Aorta (tissue), 5 donors: Measurements from ENCODE around the gene PIGL. TPM values are rescaled to one million over a fixed set of nuclear protein-coding genes. Genes with fewer than 3 reads are reported as not detected.
A peak's percentile ranks its signal among the peaks of the same experiment; 100 is the strongest.

Source experiments
- ATAC-seq: fragments of 200-7000 bp; cut with Tn5 transposase; one replicate; pipeline ENCODE4 v1.9.1; 2022; ENCODE audit warnings: moderate library complexity; ENCODE audit not compliant: low FRiP score
- DNase-seq, 2 donors: peaks; one replicate each; pipeline ENCODE4 v3.0.0-alpha.2; 2020
- H3K27ac ChIP-seq, 2 donors: one replicate each; pipeline ENCODE4 v1.5.1; 2013; ENCODE audit warnings: low read length in 2 of 2, mild to moderate bottlenecking in 2 of 2, moderate library complexity in 2 of 2, control low read depth in 1 of 2, inconsistent platforms in 1 of 2, low read depth in 1 of 2
- H3K27me3 ChIP-seq, 2 donors: one replicate each; pipeline ENCODE4 v1.6.1; 2013; ENCODE audit warnings: control low read depth in 1 of 2, low read length in 1 of 2, mild to moderate bottlenecking in 1 of 2, moderate library complexity in 1 of 2; ENCODE audit not compliant: insufficient read depth in 2 of 2, control insufficient read depth in 1 of 2
- H3K36me3 ChIP-seq, 2 donors: one replicate each; pipeline ENCODE4 v1.6.1; 2013; ENCODE audit warnings: control low read depth in 1 of 2, low read length in 1 of 2, mild to moderate bottlenecking in 1 of 2; ENCODE audit not compliant: insufficient read depth in 2 of 2, control insufficient read depth in 1 of 2
- H3K4me1 ChIP-seq, 2 donors: one replicate each; pipeline ENCODE4 v1.6.1; 2013; ENCODE audit warnings: low read length in 2 of 2, control low read depth in 1 of 2, mild to moderate bottlenecking in 1 of 2, moderate library complexity in 1 of 2; ENCODE audit not compliant: insufficient read depth in 2 of 2, control insufficient read depth in 1 of 2
- H3K4me3 ChIP-seq, 2 donors: one replicate each; pipeline ENCODE4 v1.5.1; 2013; ENCODE audit warnings: low read length in 2 of 2, control low read depth in 1 of 2, mild to moderate bottlenecking in 1 of 2
- H3K9me3 ChIP-seq: one replicate; pipeline ENCODE4 v1.6.1; 2013; ENCODE audit warnings: mild to moderate bottlenecking, low read length; ENCODE audit not compliant: control insufficient read depth
- WGBS, 2 donors: extraction: QIAGEN DNeasy Blood & Tissue Kit; methylation state at CpG; one replicate each; pipeline ENCODE4 v1.1.7; 2013; 5-methylcytosine and 5-hydroxymethylcytosine counted together
- intact Hi-C, 2 donors: fragments of 100-400 bp; cut with DNase I; formaldehyde crosslinking; loops; one replicate each; pipeline versions ENCODE4 v1.14.2 to v1.15.0; 2022
- long read RNA-seq, 2 donors: library from polyadenylated mRNA; unstranded; transcript quantifications; one replicate each; pipeline ENCODE4 v2.0.0, GENCODE V29; 2020 to 2021
- polyA plus RNA-seq, 2 donors: library from polyadenylated mRNA; stranded (reverse); fragments of 200-250 nt; gene quantifications; one replicate each; pipeline ENCODE4 v1.2.3, GENCODE V29; 2013
- total RNA-seq, 2 donors: library from RNA; stranded (reverse); fragmentation: NEBNext Ultra II Directional; extraction: Animal tissue kit (Norgen Biotek cat#: 25700); gene quantifications; one replicate each; pipeline ENCODE4 v1.2.1, GENCODE V29; 2021
- donor health status: healthy with polysubstance abuse.
- donor health status: Bipolar disorder and iron deficiency.
- donor health status: DM: no; HTN: no; CAD: no.
- donor health status: DM: no; HTN: no; CAD: no.
- donor health status: DM: yes; HTN: yes; CAD: no.

Gene PIGL
- total RNA-seq (10 to 100 TPM; 53.3 to 53.4 TPM), polyA plus RNA-seq (10 to 100 TPM in 1 of 2 donors, not detected in 1; 36.1 TPM)
- long read RNA-seq, donor 1, partial matches to known transcripts: 2 of 27 reads
- long read RNA-seq, donor 1, other reads (novel, unspliced or antisense): 23 of 27 reads
- long read RNA-seq, donor 2, partial matches to known transcripts: 0 of 11 reads
- long read RNA-seq, donor 2, other reads (novel, unspliced or antisense): 10 of 11 reads

DNA sequence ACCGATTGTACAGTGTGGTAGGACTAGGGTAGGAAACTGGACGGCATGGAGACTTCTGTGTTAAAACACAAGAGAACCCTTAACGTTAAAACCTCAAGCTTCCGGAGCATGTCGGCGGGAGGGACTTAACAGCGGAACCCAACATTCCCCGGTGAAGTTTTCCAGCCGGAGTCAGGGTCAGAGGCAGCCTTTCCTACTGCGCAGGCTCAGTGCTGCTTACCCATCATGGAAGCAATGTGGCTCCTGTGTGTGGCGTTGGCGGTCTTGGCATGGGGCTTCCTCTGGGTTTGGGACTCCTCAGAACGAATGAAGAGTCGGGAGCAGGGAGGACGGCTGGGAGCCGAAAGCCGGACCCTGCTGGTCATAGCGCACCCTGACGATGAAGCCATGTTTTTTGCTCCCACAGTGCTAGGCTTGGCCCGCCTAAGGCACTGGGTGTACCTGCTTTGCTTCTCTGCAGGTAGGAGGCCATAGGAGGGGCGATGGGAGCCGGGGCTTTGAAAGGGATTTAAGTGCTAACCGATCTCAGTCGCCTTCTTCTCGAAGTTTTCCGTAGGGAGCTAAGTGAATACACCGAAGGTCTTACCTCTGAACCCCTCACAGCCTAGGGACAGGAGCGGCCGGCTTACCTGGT is at the start of gene PIGL:
PIGL (plus strand) TSS at position 209 of the 634 bp plus-strand sequence; CDS start at position 226, 17 bp downstream.
- Histone ChIP-seq H3K4me3 (peak within 1 kb of the TSS; percentile 83 to 95), H3K27me3 (no peaks in the 10 kb centered on the region), H3K27ac (peak within 1 kb of the TSS; percentile 40 to 83), H3K4me1 (peaks cover 0 to 5% of the 10 kb centered on the region in 2 donors), H3K9me3 (no peaks in the 10 kb centered on the region), H3K36me3 (no peaks in the 10 kb centered on the region)
- WGBS, 2 donors: 0 to 1% methylated on average over 29 of the region's 29 CpGs
- peak; percentile 91 to 93 for DNase-seq
- intact Hi-C loops: loop anchor here (5.0 to 10.0 kb wide), 3 partner anchors 70 to 138 kb away; partner anchors contain the start of gene CENPV (in 2 of the 2)
- peak; percentile 92 for ATAC-seq

- DNase-seq (no peak), ATAC-seq (no peak)
- Histone ChIP-seq H3K27ac (no peak overlapping the region), H3K4me3 (no peak overlapping the region), H3K36me3 (no peaks in the 10 kb centered on the region), H3K4me1 (no peaks in the 10 kb centered on the region), H3K27me3 (no peaks in the 10 kb centered on the region), H3K9me3 (no peaks in the 10 kb centered on the region)
- intact Hi-C loops: no loop called here
- WGBS, 2 donors: 56 to 63% methylated on average over 7 of the region's 7 CpGs
Measured at GRCh38 chr17:16171613-16172012, 45.4 kb upstream of the PIGL start.

- no peak overlapping the region for H3K4me3 ChIP-seq
- H3K36me3 ChIP-seq: no peaks in the 10 kb centered on the region
- 91 to 95% methylated on average over 5 of the region's 5 CpGs for WGBS, 2 donors
- H3K27ac ChIP-seq: no peak overlapping the region
- DNase-seq (no peak), ATAC-seq (no peak)
- no peaks in the 10 kb centered on the region for H3K27me3 ChIP-seq
- H3K9me3 ChIP-seq: no peaks in the 10 kb centered on the region
- intact Hi-C loops: no loop called here
- no peaks in the 10 kb centered on the region for H3K4me1 ChIP-seq
Measured at GRCh38 chr17:16178836-16179235, 38.2 kb upstream of the PIGL start.

DNA sequence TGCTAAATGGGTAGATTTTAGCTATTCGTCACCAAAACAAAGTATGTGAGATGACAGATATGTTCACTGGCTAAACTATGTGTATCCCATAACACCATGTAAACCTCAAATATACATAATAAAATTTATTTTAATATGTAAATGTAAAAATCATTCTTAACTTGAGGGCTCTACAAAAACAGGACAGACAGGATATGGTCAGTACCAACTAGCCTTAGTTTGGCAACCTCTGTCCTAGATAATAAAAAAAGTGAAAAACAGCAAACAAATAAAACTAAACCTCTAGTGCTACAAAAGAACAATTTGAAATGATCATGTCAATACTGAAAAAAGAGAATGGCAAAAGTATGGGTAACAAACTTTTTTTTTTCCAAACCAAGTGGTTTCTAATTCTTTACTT is 35.4 kb upstream of the PIGL start:
- H3K4me1 ChIP-seq: no peaks in the 10 kb centered on the region
- ATAC-seq (no peak), DNase-seq (no peak)
- no peaks in the 10 kb centered on the region for H3K27me3 ChIP-seq
- whole genome bisulfite sequencing, 2 donors: 96% methylated on average over 1 of the region's 1 CpG
- H3K27ac ChIP-seq: no peak overlapping the region
- intact Hi-C loops: no loop called here
- peaks cover 0 to 1% of the 10 kb centered on the region in 2 donors for H3K36me3 ChIP-seq
- H3K9me3 ChIP-seq: no peaks in the 10 kb centered on the region
- H3K4me3 ChIP-seq: no peak overlapping the region

DNA sequence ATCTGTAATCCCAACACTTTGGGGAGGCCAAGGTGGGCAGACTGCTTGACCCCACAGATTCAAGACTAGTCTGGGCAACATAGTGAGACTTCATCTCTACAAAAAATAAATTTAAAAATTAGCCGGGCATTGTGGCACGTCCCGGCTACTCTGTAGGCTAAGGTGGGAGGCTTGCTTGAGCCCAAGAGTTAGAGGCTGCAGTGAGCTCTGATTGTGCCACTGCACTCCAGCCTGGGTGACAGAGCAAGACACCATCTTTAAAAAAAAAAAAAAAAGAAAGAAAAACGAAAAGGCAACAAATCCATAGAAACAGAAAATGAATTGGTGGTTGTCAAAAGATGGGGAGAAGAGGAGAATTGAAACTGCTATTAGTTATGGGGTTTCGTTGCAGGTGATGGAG is 29.4 kb upstream of the PIGL start:
- 86 to 88% methylated on average over 5 of the region's 5 CpGs for WGBS, 2 donors
- no peaks in the 10 kb centered on the region for H3K4me1 ChIP-seq

GRCh38 chr17:16189791-16190348 is 27.1 kb upstream of the PIGL start:
- H3K36me3 ChIP-seq: peaks cover 0 to 4% of the 10 kb centered on the region in 2 donors

More for the DNA sequence above, 29.4 kb upstream of the PIGL start:
- Histone ChIP-seq H3K27ac (no peak overlapping the region), H3K4me3 (no peak overlapping the region), H3K27me3 (no peaks in the 10 kb centered on the region), H3K36me3 (peaks cover 0 to 4% of the 10 kb centered on the region in 2 donors), H3K9me3 (no peaks in the 10 kb centered on the region)
- ATAC-seq (no peak), DNase-seq (no peak)
- intact Hi-C loops: no loop called here

GRCh38 chr17:16190703-16191360 is 26.2 kb upstream of the PIGL start:
- no peaks in the 10 kb centered on the region for H3K9me3 ChIP-seq
- H3K27ac ChIP-seq: no peak overlapping the region
- H3K36me3 ChIP-seq: peaks cover 0 to 4% of the 10 kb centered on the region in 2 donors
- H3K4me1 ChIP-seq: no peaks in the 10 kb centered on the region
- intact Hi-C loops: no loop called here
- ATAC-seq (no peak), DNase-seq (no peak)
- H3K27me3 ChIP-seq: no peaks in the 10 kb centered on the region
- no peak overlapping the region for H3K4me3 ChIP-seq
- WGBS, 2 donors: 71 to 74% methylated on average over 4 of the region's 4 CpGs

More at GRCh38 chr17:16189791-16190348, 27.1 kb upstream of the PIGL start:
- DNase-seq: no peak
- Histone ChIP-seq H3K4me3 (no peak overlapping the region), H3K27ac (no peak overlapping the region), H3K27me3 (no peaks in the 10 kb centered on the region), H3K4me1 (no peaks in the 10 kb centered on the region), H3K9me3 (no peaks in the 10 kb centered on the region)
- ATAC-seq: no peak
- intact Hi-C loops: no loop called here
- WGBS, 2 donors: 66 to 70% methylated on average over 3 of the region's 3 CpGs

DNA sequence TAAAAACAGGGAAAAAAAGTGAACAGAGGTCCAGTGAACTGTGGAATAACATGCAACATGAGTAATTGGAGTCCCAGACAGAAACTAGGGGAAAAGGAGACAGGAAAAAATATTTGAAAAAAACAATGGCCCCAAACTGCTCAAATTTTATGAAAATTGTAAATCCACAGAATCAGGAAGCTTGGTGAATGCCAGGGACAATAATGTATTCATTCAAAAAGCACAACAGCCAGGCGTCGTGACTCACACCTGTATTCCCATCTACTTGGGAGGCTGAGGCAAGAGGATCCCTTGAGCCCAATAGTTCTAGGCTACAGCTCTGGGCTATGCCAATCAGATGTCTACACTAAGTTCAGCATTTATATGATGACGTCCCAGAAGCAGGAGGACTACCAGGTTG is 25.4 kb upstream of the PIGL start:
- ATAC-seq: no peak
- Histone ChIP-seq H3K4me3 (no peak overlapping the region), H3K27me3 (no peaks in the 10 kb centered on the region), H3K27ac (no peak overlapping the region), H3K9me3 (no peaks in the 10 kb centered on the region), H3K4me1 (no peaks in the 10 kb centered on the region), H3K36me3 (peaks cover 0 to 3% of the 10 kb centered on the region in 2 donors)
- DNase-seq: no peak
- WGBS, 2 donors: 87 to 92% methylated on average over 3 of the region's 3 CpGs
- intact Hi-C loops: no loop called here
